OCI-LY3 (cell line): ENCODE data around the gene KIAA0930.

ENCODE experiments used
- H2AFZ ChIP-seq: fragments of 200-600, 300-600 bp; shearing (Covaris generic); 2 replicates; pipeline ENCODE4 v1.6.0; 2014; ENCODE audit warnings: antibody characterized with exemption, low read depth, low read length
- H3K27ac ChIP-seq: fragments of 200-600, 300-600 bp; sonication (generic); 2 replicates; pipeline ENCODE4 v1.5.1; 2014; ENCODE audit warnings: mild to moderate bottlenecking, low read length, moderate library complexity, mixed read lengths
- H3K27me3 ChIP-seq: fragments of 200-600, 300-600 bp; sonication (generic); 2 replicates; pipeline ENCODE4 v1.6.1; 2014; ENCODE audit warnings: low read depth, low read length, mixed read lengths
- H3K36me3 ChIP-seq: fragments of 200-600, 300-600 bp; sonication (generic); replicated peaks from 2 replicates; pipeline ENCODE3; 2014; ENCODE audit warnings: low read depth, low read length, mixed read lengths
- H3K4me1 ChIP-seq: fragments of 300-600, 200-600 bp; sonication (generic); 2 replicates; pipeline ENCODE4 v1.6.1; 2014; ENCODE audit warnings: low read length, mixed read lengths
- H3K4me2 ChIP-seq: fragments of 200-600, 300-600 bp; sonication (generic); 2 replicates; pipeline ENCODE4 v1.6.1; 2014; ENCODE audit warnings: low read length, mixed read lengths
- H3K4me3 ChIP-seq: fragments of 300-600, 200-600 bp; sonication (generic); 2 replicates; pipeline ENCODE4 v1.5.1; 2014; ENCODE audit warnings: antibody characterized with exemption, mild to moderate bottlenecking, low read length, moderate library complexity
- H3K79me2 ChIP-seq: fragments of 300-600, 200-600 bp; shearing (Covaris generic); 2 replicates; pipeline ENCODE4 v1.6.1; 2014; ENCODE audit warnings: mild to moderate bottlenecking, low read length, mixed read lengths
- H3K9ac ChIP-seq: fragments of 300-600, 200-600 bp; shearing (Covaris generic); 2 replicates; pipeline ENCODE4 v1.6.0; 2014; ENCODE audit warnings: mild to moderate bottlenecking, low read length, moderate library complexity
- H3K9me3 ChIP-seq: fragments of 200-600, 300-600 bp; shearing (Covaris generic); 2 replicates; pipeline ENCODE4 v1.6.1; 2014; ENCODE audit warnings: low read length, mixed read lengths; ENCODE audit not compliant: insufficient read depth
- H4K20me1 ChIP-seq: fragments of 200-600, 300-600 bp; sonication (generic); 2 replicates; pipeline ENCODE4 v1.6.1; 2016; ENCODE audit warnings: low read length, mixed read lengths; ENCODE audit not compliant: insufficient read depth
- CTCF ChIP-seq: fragments of 200-600, 300-600 bp; sonication (generic); IDR thresholded peaks from 2 replicates; pipeline ENCODE4 v1.5.1; 2014; ENCODE audit warnings: antibody characterized with exemption, low read length, low read depth
- EZH2phosphoT487 ChIP-seq: fragments of 200-600 bp; shearing (Covaris generic); IDR thresholded peaks from 2 replicates; pipeline ENCODE4 v1.6.1; 2018; ENCODE audit warnings: antibody characterized with exemption, mixed run types, low read depth

Gene KIAA0930

GRCh38 chr22:45237065-45237990 is 3.4 kb downstream of the KIAA0930 start:
- H3K4me2 ChIP-seq, result no peak overlapping the region
- no peak overlapping the region for H3K27ac ChIP-seq
- no peak overlapping the region for H3K9ac ChIP-seq

GRCh38 chr22:45235851-45236342 is 4.8 kb downstream of the KIAA0930 start:
- Histone ChIP-seq H4K20me1 (peaks cover 15% of the 10 kb centered on the region; the same call in 1 of the 2 replicates), H3K36me3 (no peaks in the 10 kb centered on the region), H3K4me2 (peak overlapping the region; percentile 70), H3K4me1 (peaks cover 36% of the 10 kb centered on the region), H2AFZ (no peak overlapping the region), H3K27ac (peak overlapping the region; percentile 21; the same call in 1 of the 2 replicates), H3K9ac (peak overlapping the region; percentile 30; the same call in 1 of the 2 replicates), H3K4me3 (peak overlapping the region; percentile 58), H3K79me2 (no peaks in the 10 kb centered on the region), H3K9me3 (no peaks in the 10 kb centered on the region), H3K27me3 (no peaks in the 10 kb centered on the region)
- TF ChIP-seq EZH2phosphoT487, result no peak
- TF ChIP-seq CTCF, result no peak

More at GRCh38 chr22:45237065-45237990, 3.4 kb downstream of the KIAA0930 start:
- Histone ChIP-seq H3K4me3 (no peak overlapping the region), H3K9me3 (no peaks in the 10 kb centered on the region), H2AFZ (no peak overlapping the region), H3K27me3 (0 out of 2 replicates have a peak, but pooled peaks cover 3% of the 10 kb centered on the region), H4K20me1 (peaks cover 15% of the 10 kb centered on the region; the same call in 1 of the 2 replicates), H3K36me3 (no peaks in the 10 kb centered on the region), H3K79me2 (no peaks in the 10 kb centered on the region), H3K4me1 (peaks cover 34% of the 10 kb centered on the region)
- TF ChIP-seq EZH2phosphoT487, result no peak
- no peak for TF ChIP-seq CTCF

DNA sequence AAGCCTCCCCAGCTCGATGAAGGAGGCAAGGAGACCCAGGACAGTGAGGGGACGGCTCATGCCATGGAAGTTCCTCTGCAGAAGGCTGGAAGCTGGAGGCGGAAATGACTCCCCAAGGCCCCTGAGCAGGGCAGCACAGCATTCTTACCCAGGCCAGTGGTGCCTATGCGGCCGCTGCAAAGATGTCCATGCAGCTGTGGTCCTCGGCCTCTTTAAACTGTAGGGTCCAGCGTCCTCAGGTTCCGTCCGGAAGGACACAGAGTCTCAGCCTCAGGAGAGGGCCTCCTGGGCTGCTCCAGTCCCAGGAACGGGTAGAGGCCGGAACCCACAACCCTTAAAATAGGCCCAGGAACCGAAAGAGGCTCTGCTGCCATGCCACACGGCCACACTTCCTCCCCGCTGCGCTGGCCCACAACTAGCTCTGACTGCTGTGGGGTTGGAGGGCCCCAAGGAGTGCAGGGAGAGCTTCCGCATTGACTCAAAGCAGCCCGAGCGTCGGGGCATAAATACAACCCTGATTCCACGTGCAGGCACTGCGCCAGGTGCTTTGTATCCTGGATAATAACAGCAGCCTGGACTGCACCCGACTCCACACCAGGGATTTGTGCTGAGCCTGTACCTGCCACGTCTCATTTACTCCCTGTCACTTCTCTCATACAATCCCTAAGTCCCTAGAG is 5.5 kb downstream of the KIAA0930 start:
- Histone ChIP-seq H3K9ac (peak overlapping the region; percentile 30; the same call in 1 of the 2 replicates), H3K79me2 (no peaks in the 10 kb centered on the region), H3K4me2 (peak overlapping the region; percentile 70)

GRCh38 chr22:45233827-45234226 is 6.9 kb downstream of the KIAA0930 start:
- peaks cover 29% of the 10 kb centered on the region for H3K4me1 ChIP-seq
- H3K36me3 ChIP-seq, result no peaks in the 10 kb centered on the region
- H4K20me1 ChIP-seq, result peaks cover under 1% of the 10 kb centered on the region; the same call in 1 of the 2 replicates
- H3K9me3 ChIP-seq, result no peaks in the 10 kb centered on the region
- H3K4me2 ChIP-seq, result no peak overlapping the region
- H2AFZ ChIP-seq, result no peak overlapping the region
- no peak overlapping the region for H3K4me3 ChIP-seq
- H3K9ac ChIP-seq, result no peak overlapping the region
- TF ChIP-seq EZH2phosphoT487 (no peak), CTCF (no peak)
- no peaks in the 10 kb centered on the region for H3K27me3 ChIP-seq
- no peaks in the 10 kb centered on the region for H3K79me2 ChIP-seq
- H3K27ac ChIP-seq, result no peak overlapping the region

More for the DNA sequence above, 5.5 kb downstream of the KIAA0930 start:
- Histone ChIP-seq H3K4me3 (peak overlapping the region; percentile 58), H3K9me3 (no peaks in the 10 kb centered on the region), H3K4me1 (peaks cover 38% of the 10 kb centered on the region), H3K27ac (peak overlapping the region; percentile 21; the same call in 1 of the 2 replicates), H2AFZ (0 out of 2 replicates have a peak overlapping the region, but pooled peaks have one; percentile 26), H3K27me3 (no peaks in the 10 kb centered on the region), H3K36me3 (no peaks in the 10 kb centered on the region), H4K20me1 (peaks cover 15% of the 10 kb centered on the region; the same call in 1 of the 2 replicates)
- TF ChIP-seq EZH2phosphoT487, result no peak
